H9 (cell line): ENCODE measurements around the gene FUT6. TPM values are rescaled to one million over a fixed set of nuclear protein-coding genes. Genes with fewer than 3 reads are reported as not detected.

Source experiments
- DNase-seq: peaks from one replicate; pipeline ENCODE4 v3.0.0-alpha.2; 2017
- H2AFZ ChIP-seq: one replicate; pipeline ENCODE4 v1.6.1; 2013; ENCODE audit warnings: mild to moderate bottlenecking, low read length, control low read depth, moderate library complexity
- H2AK5ac ChIP-seq: 2 replicates; pipeline ENCODE4 v1.6.1; 2013; ENCODE audit warnings: low read length, control low read depth, mixed read lengths; ENCODE audit not compliant: insufficient read length
- H2BK120ac ChIP-seq: one replicate; pipeline ENCODE4 v1.6.1; 2013; ENCODE audit warnings: low read depth, mild to moderate bottlenecking, low read length, control low read depth, inconsistent platforms; ENCODE audit not compliant: poor library complexity, severe bottlenecking
- H2BK12ac ChIP-seq: 2 replicates; pipeline ENCODE4 v1.6.1; 2013; ENCODE audit warnings: low read length, control low read depth, mixed read lengths, low read depth; ENCODE audit not compliant: insufficient read length
- H2BK15ac ChIP-seq: 2 replicates; pipeline ENCODE4 v1.6.1; 2013; ENCODE audit warnings: low read depth, low read length, control low read depth
- H2BK20ac ChIP-seq: one replicate; pipeline ENCODE4 v1.6.1; 2013; ENCODE audit warnings: low read depth, mild to moderate bottlenecking, low read length, control low read depth, inconsistent platforms; ENCODE audit not compliant: poor library complexity, severe bottlenecking
- H2BK5ac ChIP-seq: 2 replicates; pipeline ENCODE4 v1.6.1; 2013; ENCODE audit warnings: low read length, control low read depth, mixed read lengths; ENCODE audit not compliant: insufficient read length
- H3K14ac ChIP-seq: 2 replicates; pipeline ENCODE4 v1.6.1; 2013; ENCODE audit warnings: low read length, control low read depth; ENCODE audit not compliant: insufficient read depth
- H3K18ac ChIP-seq: 2 replicates; pipeline ENCODE4 v1.6.1; 2013; ENCODE audit warnings: low read depth, mild to moderate bottlenecking, mixed read lengths, low read length, control low read depth; ENCODE audit not compliant: insufficient read length
- H3K23ac ChIP-seq: 2 replicates; pipeline ENCODE4 v1.6.1; 2013; ENCODE audit warnings: low read length, control low read depth, mixed read lengths, low read depth; ENCODE audit not compliant: insufficient read length
- H3K23me2 ChIP-seq: 2 replicates; pipeline ENCODE4 v1.6.1; 2013; ENCODE audit warnings: low read depth, mild to moderate bottlenecking, mixed read lengths, low read length, control low read depth; ENCODE audit not compliant: insufficient read length, poor library complexity, severe bottlenecking
- H3K27ac ChIP-seq: 2 replicates; pipeline ENCODE4 v1.5.1; 2013; ENCODE audit warnings: low read length, control low read depth, mixed read lengths, low read depth; ENCODE audit not compliant: insufficient read length
- H3K27me3 ChIP-seq: 2 replicates; pipeline ENCODE4 v1.6.1; 2013; ENCODE audit warnings: low read length, control low read depth, inconsistent platforms; ENCODE audit not compliant: insufficient read depth
- H3K4ac ChIP-seq: 2 replicates; pipeline ENCODE4 v1.6.1; 2013; ENCODE audit warnings: low read depth, mild to moderate bottlenecking, control low read depth, inconsistent platforms, low read length, moderate library complexity
- H3K4me1 ChIP-seq: 2 replicates; pipeline ENCODE4 v1.6.1; 2013; ENCODE audit warnings: low read length, control low read depth, inconsistent platforms; ENCODE audit not compliant: insufficient read depth
- H3K4me2 ChIP-seq: 2 replicates; pipeline ENCODE4 v1.6.1; 2013; ENCODE audit warnings: low read length, control low read depth, mixed read lengths; ENCODE audit not compliant: insufficient read length, insufficient read depth
- H3K56ac ChIP-seq: 2 replicates; pipeline ENCODE4 v1.6.1; 2013; ENCODE audit warnings: low read depth, mild to moderate bottlenecking, mixed read lengths, low read length, control low read depth; ENCODE audit not compliant: insufficient read length
- H3K79me1 ChIP-seq: 2 replicates; pipeline ENCODE4 v1.6.1; 2013; ENCODE audit warnings: low read depth, mild to moderate bottlenecking, moderate library complexity, low read length, control low read depth, inconsistent platforms; ENCODE audit not compliant: insufficient read depth, poor library complexity, severe bottlenecking
- H3K79me2 ChIP-seq: 2 replicates; pipeline ENCODE4 v1.6.1; 2013; ENCODE audit warnings: low read length, control low read depth, inconsistent platforms; ENCODE audit not compliant: insufficient read depth
- H3K9ac ChIP-seq: 2 replicates; pipeline ENCODE4 v1.6.1; 2013; ENCODE audit warnings: low read length, control low read depth, mixed read lengths; ENCODE audit not compliant: insufficient read length; ENCODE audit errors: extremely low read depth
- H3K9me3 ChIP-seq: one replicate; pipeline ENCODE4 v1.6.1; 2013; ENCODE audit warnings: low read depth, low read length, inconsistent platforms; ENCODE audit not compliant: control insufficient read depth
- H3T11ph ChIP-seq: one replicate; pipeline ENCODE4 v1.6.1; 2013; ENCODE audit warnings: mild to moderate bottlenecking, low read length, control low read depth, inconsistent platforms
- H4K20me1 ChIP-seq: one replicate; pipeline ENCODE4 v1.6.1; 2013; ENCODE audit not compliant: control insufficient read depth, insufficient read length, insufficient read depth
- H4K5ac ChIP-seq: 2 replicates; pipeline ENCODE4 v1.6.1; 2013; ENCODE audit warnings: low read depth, mild to moderate bottlenecking, mixed read lengths, low read length, control low read depth; ENCODE audit not compliant: insufficient read length
- H4K8ac ChIP-seq: replicated peaks from 2 replicates; pipeline ENCODE4 v1.6.1; 2013; ENCODE audit warnings: low read length, control low read depth, mixed read lengths, low read depth; ENCODE audit not compliant: insufficient read length
- H4K91ac ChIP-seq: 2 replicates; pipeline ENCODE4 v1.6.1; 2013; ENCODE audit warnings: low read depth, mild to moderate bottlenecking, moderate library complexity, mixed read lengths, low read length, control low read depth; ENCODE audit not compliant: insufficient read length
- H3K27ac Mint-ChIP-seq, 3 experiments: 2 replicates in 2 of 3; 3 replicates in 1 of 3; pipeline ENCODE4 v1.8.0; 2020 to 2021; ENCODE audit warnings: mixed read lengths in 3 of 3, mild to moderate bottlenecking in 1 of 3, moderate library complexity in 1 of 3
- H3K27me3 Mint-ChIP-seq: 2 replicates; pipeline ENCODE4 v1.8.0; 2021; ENCODE audit warnings: low read depth, mild to moderate bottlenecking, moderate library complexity, mixed read lengths
- H3K36me3 Mint-ChIP-seq, 3 experiments: 2 replicates in 2 of 3; 3 replicates in 1 of 3; pipeline ENCODE4 v1.8.0; 2020 to 2021; ENCODE audit warnings: low read depth in 3 of 3, mixed read lengths in 3 of 3; ENCODE audit not compliant: insufficient read depth in 1 of 3
- H3K4me1 Mint-ChIP-seq, 2 experiments: 2 replicates each; pipeline ENCODE4 v1.8.0; 2020; ENCODE audit warnings: mixed read lengths in 2 of 2
- H3K4me3 Mint-ChIP-seq, 2 experiments: 2 replicates in 1 of 2; 3 replicates in 1 of 2; pipeline ENCODE4 v1.8.0; 2020 to 2021; ENCODE audit warnings: mild to moderate bottlenecking in 2 of 2, mixed read lengths in 2 of 2, moderate library complexity in 1 of 2
- H3K9me3 Mint-ChIP-seq, 2 experiments: 2 replicates in 1 of 2; 3 replicates in 1 of 2; pipeline ENCODE4 v1.8.0; 2020; ENCODE audit warnings: mild to moderate bottlenecking in 2 of 2, mixed read lengths in 2 of 2, moderate library complexity in 1 of 2
- CTCF ChIP-seq: fragments of 200-600 bp; sonication (generic); conservative IDR thresholded peaks from 3 replicates; pipeline ENCODE4 v1.8.0; 2021; ENCODE audit warnings: antibody characterized with exemption, mild to moderate bottlenecking
- WGBS: extraction: QIAGEN DNeasy Blood & Tissue Kit; methylation state at CpG from one replicate; pipeline ENCODE4 v1.1.7; 2013; ENCODE audit warnings: missing lambda C conversion rate, low lambda C conversion rate, mixed read lengths; ENCODE audit not compliant: insufficient read length; ENCODE audit errors: extremely low coverage; 5-methylcytosine and 5-hydroxymethylcytosine counted together
- total RNA-seq: library from RNA; stranded (reverse); gene quantifications from 2 replicates; pipeline ENCODE4 v1.2.1, GENCODE V29; 2021

Gene FUT6
- total RNA-seq, 1 experiment from 2014 or later: 0.13 TPM

GRCh38 chr19:5827342-5827890 lies 12.1 kb downstream of the FUT6 start:
- Mint-ChIP-seq H3K4me3 (peak overlapping the region; percentile 85 to 93), H3K9me3 (peaks cover 0 to 1% of the 10 kb centered on the region in 2 experiments; a peak in 3 of 5 replicates), H3K36me3 (no peaks in the 10 kb centered on the region), H3K4me1 (peaks cover 2 to 16% of the 10 kb centered on the region in 2 experiments; a peak in 2 of 4 replicates), H3K27ac (peak overlapping the region in 1 of 3 experiments; percentile 95; a peak in 3 of 7 replicates), H3K27me3 (peaks cover 14% of the 10 kb centered on the region)
- H2BK15ac ChIP-seq: no peak overlapping the region
- H3K27me3 ChIP-seq: no peaks in the 10 kb centered on the region
- H2AK5ac ChIP-seq: no peak overlapping the region
- no peak overlapping the region for H2BK120ac ChIP-seq
- no peak overlapping the region for H3K14ac ChIP-seq
- no peaks in the 10 kb centered on the region for H3K9me3 ChIP-seq
- peak overlapping the region; percentile 85 for H3K4me2 ChIP-seq
- H3K56ac ChIP-seq: no peak overlapping the region
- no peak overlapping the region for H4K5ac ChIP-seq
- no peak overlapping the region for H2BK20ac ChIP-seq
- no peak overlapping the region for H3K23ac ChIP-seq
- no peak overlapping the region for H2BK12ac ChIP-seq
- no peak overlapping the region for H3K27ac ChIP-seq
- H4K20me1 ChIP-seq: no peaks in the 10 kb centered on the region
- H4K91ac ChIP-seq: no peak overlapping the region
- no peaks in the 10 kb centered on the region for H3K79me2 ChIP-seq
- no peak overlapping the region for H3T11ph ChIP-seq
- no peak overlapping the region for H2AFZ ChIP-seq
- H3K4me1 ChIP-seq: no peaks in the 10 kb centered on the region
- no peaks in the 10 kb centered on the region for H3K79me1 ChIP-seq
- no peak for DNase-seq
- no peak for TF ChIP-seq CTCF
- H3K23me2 ChIP-seq: peaks cover 12% of the 10 kb centered on the region
- H2BK5ac ChIP-seq: no peak overlapping the region
- H3K18ac ChIP-seq: peak overlapping the region; percentile 32
- H4K8ac ChIP-seq: no peak overlapping the region
- no CpG with 5 or more reads among the region's 37 CpGs for WGBS
- no peak overlapping the region for H3K9ac ChIP-seq
- H3K4ac ChIP-seq: no peak overlapping the region
